ENCODE measurements around the gene PRKN.
A peak's percentile ranks its signal among the peaks of the same experiment; 100 is the strongest.

Gene PRKN

DNA sequence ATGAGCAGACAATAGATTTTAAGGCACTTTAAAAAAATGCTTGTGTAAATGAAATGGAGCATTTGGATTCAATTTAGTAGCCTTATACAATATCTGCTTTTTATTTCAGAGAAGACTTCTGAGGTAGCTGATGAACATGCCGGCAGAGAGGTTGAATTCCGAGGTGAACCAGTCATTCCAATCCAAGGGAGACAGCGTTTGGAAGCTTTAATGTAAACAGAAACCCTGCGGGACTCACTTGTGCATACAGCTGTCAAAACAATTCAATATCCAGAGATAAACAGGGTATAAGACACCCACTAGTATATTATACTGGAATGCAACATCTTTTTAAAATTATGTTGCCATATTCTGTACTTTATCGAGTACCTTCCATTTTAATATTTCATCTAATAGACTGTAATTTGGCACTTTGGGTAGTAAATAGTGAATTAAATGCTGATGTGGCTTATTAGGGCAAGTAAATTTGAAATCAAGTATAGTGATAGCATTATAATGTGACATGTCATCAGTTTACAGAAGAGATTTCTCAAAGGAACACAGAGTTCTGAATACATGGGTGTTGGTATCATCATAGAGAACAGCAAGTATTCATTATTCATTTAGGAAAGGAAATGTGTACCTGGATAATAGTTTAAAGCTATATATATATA, 347.7 kb downstream of the PRKN start:
- H3K4me3 ChIP-seq (ENCODE audit: low read depth, low read length): no peak overlapping the region
- peak; percentile 78 for DNase-seq (ENCODE audit: low read depth, low spot score)
- TF ChIP-seq, protein P1, sequence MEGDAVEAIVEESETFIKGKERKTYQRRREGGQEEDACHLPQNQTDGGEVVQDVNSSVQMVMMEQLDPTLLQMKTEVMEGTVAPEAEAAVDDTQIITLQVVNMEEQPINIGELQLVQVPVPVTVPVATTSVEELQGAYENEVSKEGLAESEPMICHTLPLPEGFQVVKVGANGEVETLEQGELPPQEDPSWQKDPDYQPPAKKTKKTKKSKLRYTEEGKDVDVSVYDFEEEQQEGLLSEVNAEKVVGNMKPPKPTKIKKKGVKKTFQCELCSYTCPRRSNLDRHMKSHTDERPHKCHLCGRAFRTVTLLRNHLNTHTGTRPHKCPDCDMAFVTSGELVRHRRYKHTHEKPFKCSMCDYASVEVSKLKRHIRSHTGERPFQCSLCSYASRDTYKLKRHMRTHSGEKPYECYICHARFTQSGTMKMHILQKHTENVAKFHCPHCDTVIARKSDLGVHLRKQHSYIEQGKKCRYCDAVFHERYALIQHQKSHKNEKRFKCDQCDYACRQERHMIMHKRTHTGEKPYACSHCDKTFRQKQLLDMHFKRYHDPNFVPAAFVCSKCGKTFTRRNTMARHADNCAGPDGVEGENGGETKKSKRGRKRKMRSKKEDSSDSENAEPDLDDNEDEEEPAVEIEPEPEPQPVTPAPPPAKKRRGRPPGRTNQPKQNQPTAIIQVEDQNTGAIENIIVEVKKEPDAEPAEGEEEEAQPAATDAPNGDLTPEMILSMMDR (IDR thresholded peaks at IDR 0.05; ENCODE audit: low read depth, low read length): no peak
- in situ Hi-C loops (cut with HindIII; ENCODE audit: low sequenced_read_pairs): no loop called here

DNA sequence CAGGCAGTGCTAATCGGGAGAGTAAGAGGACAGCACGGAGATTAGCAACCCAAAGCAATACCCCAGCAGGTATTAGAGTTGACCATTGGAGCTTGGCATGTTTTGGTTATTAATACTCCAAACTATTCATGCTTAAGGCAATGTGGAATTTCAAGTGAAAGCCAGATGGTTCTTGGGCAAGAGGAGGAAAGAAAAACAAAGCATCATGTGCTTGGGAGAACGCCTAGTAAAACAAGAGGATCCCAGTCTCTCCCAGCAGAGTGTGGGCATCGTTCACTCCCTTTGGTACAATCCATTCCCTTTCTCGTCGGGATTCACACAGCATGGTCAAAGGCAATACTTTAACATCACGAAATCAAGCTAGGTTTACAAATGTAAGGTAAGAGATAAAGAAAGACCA, 349.8 kb downstream of the PRKN start:
- TF ChIP-seq, protein P1 (IDR thresholded peaks at IDR 0.05; ENCODE audit: low read depth, low read length): no peak
- DNase-seq (ENCODE audit: low read depth, low spot score): peak; percentile 21
- no peak overlapping the region for H3K4me3 ChIP-seq (ENCODE audit: low read depth, low read length)
- in situ Hi-C loops (cut with HindIII; ENCODE audit: low sequenced_read_pairs): no loop called here

DNA sequence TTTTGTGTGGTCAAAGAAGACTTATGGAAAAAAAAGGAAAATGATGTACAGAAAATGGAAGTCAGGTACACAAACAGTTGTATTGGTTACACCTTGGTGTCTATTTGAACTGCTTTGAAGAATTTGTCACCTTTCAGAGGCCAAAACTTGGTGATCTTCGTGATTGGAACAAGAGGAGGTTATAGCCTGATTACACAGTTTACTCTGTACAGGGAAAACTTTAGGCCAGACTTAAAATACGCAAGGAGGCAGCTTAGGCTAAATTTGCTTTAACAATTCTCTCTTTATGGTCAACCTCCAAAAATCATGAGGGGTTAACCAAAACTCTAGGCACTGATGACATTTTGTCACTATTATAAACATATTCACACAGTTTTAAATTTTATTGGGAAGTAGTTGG, 353.7 kb downstream of the PRKN start:
- TF ChIP-seq, protein P1 (IDR thresholded peaks at IDR 0.05; ENCODE audit: low read depth, low read length): no peak
- in situ Hi-C loops (cut with HindIII; ENCODE audit: low sequenced_read_pairs): no loop called here
- no peak overlapping the region for H3K4me3 ChIP-seq (ENCODE audit: low read depth, low read length)
- no peak for DNase-seq (ENCODE audit: low read depth, low spot score)

DNA sequence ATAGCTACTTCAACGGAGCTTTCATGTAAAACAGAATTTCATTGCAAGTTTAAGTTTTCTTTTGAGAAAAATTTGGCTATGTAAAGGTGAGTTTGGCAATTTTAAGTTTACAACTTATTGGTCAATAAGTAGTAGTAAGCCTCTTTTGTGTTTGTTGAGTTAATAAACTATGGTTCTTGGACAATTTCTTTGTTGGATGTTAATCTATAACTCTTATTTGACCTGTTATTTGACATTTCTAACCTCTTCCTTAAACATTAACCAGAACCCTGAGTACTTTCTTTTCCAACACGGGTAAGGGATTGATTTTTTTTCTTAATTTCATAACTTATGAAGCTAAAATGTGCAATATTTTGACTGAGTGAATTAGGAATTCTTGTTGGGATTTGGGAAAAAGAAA, 354.4 kb downstream of the PRKN start:
- in situ Hi-C loops (cut with HindIII; ENCODE audit: low sequenced_read_pairs): no loop called here
- H3K4me3 ChIP-seq (ENCODE audit: low read depth, low read length): no peak overlapping the region
- DNase-seq (ENCODE audit: low read depth, low spot score): no peak
- TF ChIP-seq, protein P1 (IDR thresholded peaks at IDR 0.05; ENCODE audit: low read depth, low read length): no peak

DNA sequence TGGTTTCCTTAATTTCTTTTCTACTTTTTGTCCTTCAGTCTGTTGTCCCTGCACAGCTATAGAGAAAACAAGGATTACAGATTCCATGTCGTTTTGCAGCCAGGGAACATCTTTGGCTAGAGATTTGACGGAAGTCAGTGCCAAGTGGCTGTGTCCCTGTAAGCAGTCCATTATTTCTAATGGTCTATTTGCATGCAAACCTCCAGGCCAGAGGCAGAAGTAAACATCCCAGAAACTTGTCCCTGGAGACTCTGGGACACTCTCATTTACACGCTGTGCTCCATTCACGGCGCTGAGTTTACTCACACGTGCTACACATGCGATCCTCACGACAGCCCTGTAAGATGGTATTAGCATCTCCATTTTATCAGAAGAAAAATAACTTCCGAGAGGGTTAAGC, 355.5 kb downstream of the PRKN start:
- in situ Hi-C loops (cut with HindIII; ENCODE audit: low sequenced_read_pairs): no loop called here
- no peak for DNase-seq (ENCODE audit: low read depth, low spot score)
- no peak overlapping the region for H3K4me3 ChIP-seq (ENCODE audit: low read depth, low read length)
- TF ChIP-seq, protein P1 (IDR thresholded peaks at IDR 0.05; ENCODE audit: low read depth, low read length): no peak

DNA sequence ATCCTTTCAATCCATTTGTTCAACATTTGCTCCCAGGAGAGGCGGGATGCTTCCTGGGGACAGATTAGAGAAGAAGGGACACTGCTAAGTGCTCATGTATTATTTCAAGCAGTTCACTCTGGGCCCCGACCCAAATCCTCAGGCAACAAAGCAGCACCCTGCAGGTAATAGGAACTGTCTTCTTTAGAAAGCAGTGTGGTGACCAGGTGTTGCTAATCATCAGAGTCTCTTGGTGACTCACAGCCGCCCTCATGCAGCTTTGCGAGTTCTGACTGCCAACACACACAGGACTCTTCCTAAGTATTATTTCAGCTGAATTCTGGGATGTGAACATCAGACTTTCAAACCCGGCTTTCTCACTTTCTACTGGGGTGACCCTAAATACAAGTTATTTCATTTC, 356.4 kb downstream of the PRKN start:
- peak; percentile 7 for DNase-seq (ENCODE audit: low read depth, low spot score)
- TF ChIP-seq, protein P1 (IDR thresholded peaks at IDR 0.05; ENCODE audit: low read depth, low read length): no peak
- H3K4me3 ChIP-seq (ENCODE audit: low read depth, low read length): no peak overlapping the region
- in situ Hi-C loops (cut with HindIII; ENCODE audit: low sequenced_read_pairs): no loop called here

All from astrocyte of the spinal cord (primary cell).